PFSK-1 (cell line): ENCODE results near the gene ATP5F1E.

ENCODE experiments used
- FOXP2 ChIP-seq: optimal IDR thresholded peaks from 2 replicates; pipeline ENCODE3; 2011; ENCODE audit warnings: borderline replicate concordance, control low read depth, inconsistent platforms; ENCODE audit not compliant: insufficient read depth; ENCODE audit errors: extremely low read length, extremely low read depth
- POLR2AphosphoS5 ChIP-seq: IDR thresholded peaks from 2 replicates; pipeline ENCODE4 v1.6.1; 2012; ENCODE audit warnings: low read depth, mild to moderate bottlenecking, control low read depth, low read length, moderate library complexity
- REST ChIP-seq, 2 experiments: IDR thresholded peaks; 2 replicates each; pipeline versions ENCODE4 v1.6.1 to v1.8.0; 2011 to 2012; ENCODE audit warnings: low read depth in 2 of 2, low read length in 2 of 2, control low read depth in 1 of 2, inconsistent platforms in 1 of 2, mild to moderate bottlenecking in 1 of 2, moderate library complexity in 1 of 2; ENCODE audit not compliant: insufficient read depth in 1 of 2
- SIN3A ChIP-seq: IDR thresholded peaks from 2 replicates; pipeline ENCODE4 v1.6.1; 2012; ENCODE audit warnings: mild to moderate bottlenecking, low read length, moderate library complexity, borderline replicate concordance; ENCODE audit not compliant: insufficient read depth
- TAF1 ChIP-seq: IDR thresholded peaks from 2 replicates; pipeline ENCODE4 v1.6.1; 2012; ENCODE audit warnings: low read length, control low read depth, borderline replicate concordance; ENCODE audit not compliant: insufficient read depth

ATP5F1E gene

GRCh38 chr20:59006167-59006863, 25.8 kb downstream of the ATP5F1E start:
- TF ChIP-seq POLR2AphosphoS5: no peak
- no peak for TF ChIP-seq REST (IDR thresholded peaks at IDR 0.05; ENCODE audit: insufficient read depth in 1 of 2, low read depth in 2 of 2, low read length in 2 of 2)
- TF ChIP-seq FOXP2: no peak
- TF ChIP-seq SIN3A: no peak
- no peak for TF ChIP-seq TAF1

- no peak for TF ChIP-seq REST (IDR thresholded peaks at IDR 0.05; ENCODE audit: insufficient read depth in 1 of 2, low read depth in 2 of 2, low read length in 2 of 2)
- TF ChIP-seq FOXP2: no peak
- no peak for TF ChIP-seq POLR2AphosphoS5
- TF ChIP-seq SIN3A: no peak
- no peak for TF ChIP-seq TAF1
These were observed 26.5 kb downstream of the ATP5F1E start for GRCh38 chr20:59005523-59006166.

GRCh38 chr20:59004763-59005522, 27.2 kb downstream of the ATP5F1E start:
- TF ChIP-seq SIN3A: no peak
- no peak for TF ChIP-seq TAF1
- no peak for TF ChIP-seq FOXP2
- no peak for TF ChIP-seq REST (IDR thresholded peaks at IDR 0.05; ENCODE audit: insufficient read depth in 1 of 2, low read depth in 2 of 2, low read length in 2 of 2)
- TF ChIP-seq POLR2AphosphoS5: no peak

- TF ChIP-seq SIN3A: no peak
- TF ChIP-seq TAF1: no peak
- no peak for TF ChIP-seq FOXP2
- no peak for TF ChIP-seq REST (IDR thresholded peaks at IDR 0.05; ENCODE audit: insufficient read depth in 1 of 2, low read depth in 2 of 2, low read length in 2 of 2)
- no peak for TF ChIP-seq POLR2AphosphoS5
These were observed 27.7 kb downstream of the ATP5F1E start for GRCh38 chr20:59004493-59004762.
